Femur (tissue), 1 donor: ENCODE results near the gene BLM.
"Not testable (repeated sequence)": the region's sequence is repeated elsewhere in the genome, so short reads cannot be mapped to it uniquely, and the experiment has no call there.

Source experiments
- DNase-seq: peaks from one replicate; pipeline ENCODE4 v3.0.0-alpha.2; 2017

BLM gene

GRCh38 chr15:90740545-90740944 lies 23.4 kb downstream of the BLM start:
- not testable (repeated sequence) for DNase-seq

GRCh38 chr15:90742087-90742486 lies 24.9 kb downstream of the BLM start:
- DNase-seq = no peak

GRCh38 chr15:90743407-90743806 lies 26.3 kb downstream of the BLM start:
- DNase-seq = no peak

- DNase-seq = no peak
Measured at GRCh38 chr15:90744759-90745402, 27.7 kb downstream of the BLM start.

- DNase-seq = no peak
Measured at GRCh38 chr15:90749754-90750153, 32.6 kb downstream of the BLM start.

GRCh38 chr15:90750186-90750585 lies 33.0 kb downstream of the BLM start:
- DNase-seq = peak; percentile 17

GRCh38 chr15:90751300-90751825 lies 34.2 kb downstream of the BLM start:
- DNase-seq = no peak

GRCh38 chr15:90756916-90757315 lies 39.8 kb downstream of the BLM start:
- no peak for DNase-seq

- DNase-seq = no peak
Measured at GRCh38 chr15:90757461-90757860, 40.3 kb downstream of the BLM start.

- no peak for DNase-seq
Measured at GRCh38 chr15:90760661-90761232, 43.6 kb downstream of the BLM start.

GRCh38 chr15:90761629-90762028 lies 44.5 kb downstream of the BLM start:
- no peak for DNase-seq

GRCh38 chr15:90762109-90762508 lies 45.0 kb downstream of the BLM start:
- peak; percentile 25 for DNase-seq

GRCh38 chr15:90763366-90764099 lies 46.4 kb downstream of the BLM start:
- no peak for DNase-seq

GRCh38 chr15:90765531-90765930 lies 48.4 kb downstream of the BLM start:
- DNase-seq = no peak

GRCh38 chr15:90765966-90766365 lies 48.8 kb downstream of the BLM start:
- no peak for DNase-seq

- no peak for DNase-seq
Measured at GRCh38 chr15:90769375-90769774, 52.2 kb downstream of the BLM start.

GRCh38 chr15:90773485-90773884 lies 56.3 kb downstream of the BLM start:
- DNase-seq = no peak

GRCh38 chr15:90774731-90775514 lies 57.8 kb downstream of the BLM start:
- no peak for DNase-seq

- no peak for DNase-seq
Measured at GRCh38 chr15:90780916-90781315, 63.8 kb downstream of the BLM start.

GRCh38 chr15:90782442-90782841 lies 65.3 kb downstream of the BLM start:
- DNase-seq = no peak

GRCh38 chr15:90787881-90788280 lies 70.7 kb downstream of the BLM start:
- DNase-seq = no peak

- no peak for DNase-seq
Measured at GRCh38 chr15:90789462-90789861, 72.3 kb downstream of the BLM start.

GRCh38 chr15:90790057-90790456 lies 72.9 kb downstream of the BLM start:
- no peak for DNase-seq
